Fibroblast of lung (primary cell): ENCODE measurements around the gene FARP1. TPM values are rescaled to one million over a fixed set of nuclear protein-coding genes. Genes with fewer than 3 reads are reported as not detected.

Experiments used
- DNase-seq, 2 donors: peaks; one replicate each; pipeline versions ENCODE4 v3.0.0 to v3.0.0-alpha.2; 2010; ENCODE audit warnings: low read depth in 2 of 2
- H2AFZ ChIP-seq: 2 replicates; pipeline ENCODE4 v1.5.1; 2012; ENCODE audit warnings: low read length, control low read depth, inconsistent platforms
- H3K27ac ChIP-seq: 2 replicates; pipeline ENCODE4 v1.5.1; 2011; ENCODE audit warnings: low read length, control low read depth; ENCODE audit not compliant: insufficient read depth
- H3K27me3 ChIP-seq: 2 replicates; pipeline ENCODE4 v1.5.1; 2011; ENCODE audit warnings: mild to moderate bottlenecking, low read length; ENCODE audit not compliant: control insufficient read depth, insufficient read depth
- H3K36me3 ChIP-seq: 2 replicates; pipeline ENCODE4 v1.5.1; 2011; ENCODE audit warnings: low read length; ENCODE audit not compliant: control insufficient read depth, insufficient read depth
- H3K4me1 ChIP-seq: 2 replicates; pipeline ENCODE4 v1.5.1; 2011; ENCODE audit warnings: low read length; ENCODE audit not compliant: control insufficient read depth, insufficient read depth; ENCODE audit errors: extremely low read depth
- H3K4me2 ChIP-seq: 2 replicates; pipeline ENCODE4 v1.5.1; 2011; ENCODE audit warnings: low read length, control low read depth; ENCODE audit not compliant: insufficient read depth; ENCODE audit errors: extremely low read depth
- H3K4me3 ChIP-seq, 4 experiments: fragments of 200-600 bp in 1 of 4; sonication (generic) in 1 of 4; replicated peaks in 1 of 4; 2 replicates each; pipeline ENCODE4 v1.5.1; 2011 to 2016; ENCODE audit warnings: low read length in 4 of 4, low read depth in 3 of 4, mild to moderate bottlenecking in 3 of 4, control low read depth in 2 of 4, inconsistent platforms in 1 of 4, mixed read lengths in 1 of 4; ENCODE audit not compliant: insufficient read depth in 1 of 4; ENCODE audit errors: control extremely low read depth in 1 of 4
- H3K79me2 ChIP-seq: 2 replicates; pipeline ENCODE4 v1.5.1; 2012; ENCODE audit warnings: mild to moderate bottlenecking, low read length, inconsistent platforms; ENCODE audit not compliant: control insufficient read depth, insufficient read depth
- H3K9ac ChIP-seq: 2 replicates; pipeline ENCODE4 v1.5.1; 2011; ENCODE audit warnings: mild to moderate bottlenecking, low read length, control low read depth; ENCODE audit not compliant: insufficient read depth
- H3K9me3 ChIP-seq: 2 replicates; pipeline ENCODE4 v1.5.1; 2012; ENCODE audit warnings: low read depth, low read length; ENCODE audit not compliant: control insufficient read depth, insufficient read depth
- H4K20me1 ChIP-seq: 2 replicates; pipeline ENCODE4 v1.5.1; 2011; ENCODE audit warnings: low read length; ENCODE audit not compliant: control insufficient read depth, insufficient read depth; ENCODE audit errors: extremely low read depth
- CTCF ChIP-seq, 2 donors: IDR thresholded peaks in 1 of 2; conservative IDR thresholded peaks in 1 of 2; 1 replicate in 1 of 2; 2 replicates in 1 of 2; pipeline ENCODE4 v1.5.1; 2011 to 2012; ENCODE audit warnings: low read length in 2 of 2, control low read depth in 1 of 2, inconsistent platforms in 1 of 2, low read depth in 1 of 2, mild to moderate bottlenecking in 1 of 2
- EZH2 ChIP-seq: IDR thresholded peaks from 2 replicates; pipeline ENCODE4 v1.5.1; 2012; ENCODE audit warnings: low read length, control low read depth, mild to moderate bottlenecking; ENCODE audit errors: missing control alignments
- polyA plus RNA-seq, 2 donors: library from polyadenylated mRNA; depleted of rRNA in 1 of 2; stranded (reverse) in 1 of 2; unstranded in 1 of 2; fragments of >200 nt; gene quantifications; 2 replicates each; pipeline ENCODE4 v1.2.1, GENCODE V29; 2011 to 2012; ENCODE audit warnings: missing spikeins in 1 of 2
- total RNA-seq: library from RNA; depleted of rRNA; stranded (reverse); fragments of >200 nt; gene quantifications from 2 replicates; pipeline ENCODE4 v1.2.1, GENCODE V29; 2014

FARP1 gene
- total and polyA plus RNA-seq, 2 donors (not counting 1 experiment from before 2014, with no cell fraction given), result 50.9 to 199 TPM

- no peak overlapping the region for H3K4me3 ChIP-seq
- TF ChIP-seq CTCF (conservative IDR thresholded peaks at IDR 0.05 in 1 of 2, IDR thresholded peaks at IDR 0.05 in 1 of 2; ENCODE audit: low read depth in 1 of 2, low read length in 2 of 2) (no peak), EZH2 (no peak)
- no peaks in the 10 kb centered on the region for H4K20me1 ChIP-seq
- no peaks in the 10 kb centered on the region for H3K36me3 ChIP-seq
- H3K27ac ChIP-seq, result no peak overlapping the region
- no peaks in the 10 kb centered on the region for H3K79me2 ChIP-seq
- no peaks in the 10 kb centered on the region for H3K4me1 ChIP-seq
- no peak for DNase-seq
- H3K27me3 ChIP-seq, result no peaks in the 10 kb centered on the region
- H3K9ac ChIP-seq, result no peak overlapping the region
- H3K9me3 ChIP-seq, result no peaks in the 10 kb centered on the region
- H2AFZ ChIP-seq, result no peak overlapping the region
- no peak overlapping the region for H3K4me2 ChIP-seq
These were observed 8.9 kb upstream of the FARP1 start for GRCh38 chr13:98133946-98134345.

- Histone ChIP-seq H3K27me3 (no peaks in the 10 kb centered on the region), H3K79me2 (no peaks in the 10 kb centered on the region), H3K27ac (no peak overlapping the region), H3K4me2 (no peak overlapping the region), H2AFZ (no peak overlapping the region), H4K20me1 (no peaks in the 10 kb centered on the region), H3K4me3 (no peak overlapping the region), H3K9me3 (no peaks in the 10 kb centered on the region), H3K36me3 (no peaks in the 10 kb centered on the region), H3K4me1 (no peaks in the 10 kb centered on the region), H3K9ac (no peak overlapping the region)
- TF ChIP-seq CTCF (conservative IDR thresholded peaks at IDR 0.05 in 1 of 2, IDR thresholded peaks at IDR 0.05 in 1 of 2; ENCODE audit: low read depth in 1 of 2, low read length in 2 of 2) (no peak), EZH2 (no peak)
- DNase-seq, result no peak
These were observed 8.0 kb upstream of the FARP1 start for GRCh38 chr13:98134901-98135300.

GRCh38 chr13:98141091-98141490, 1.8 kb upstream of the FARP1 start:
- H3K27me3 ChIP-seq, result no peaks in the 10 kb centered on the region
- peaks cover 23% of the 10 kb centered on the region for H3K79me2 ChIP-seq
- H3K4me3 ChIP-seq, result no peak overlapping the region
- TF ChIP-seq EZH2 (no peak), CTCF (conservative IDR thresholded peaks at IDR 0.05 in 1 of 2, IDR thresholded peaks at IDR 0.05 in 1 of 2; ENCODE audit: low read depth in 1 of 2, low read length in 2 of 2) (no peak)
- no peak overlapping the region for H3K4me2 ChIP-seq
- H4K20me1 ChIP-seq, result no peaks in the 10 kb centered on the region
- no peaks in the 10 kb centered on the region for H3K36me3 ChIP-seq
- no peak for DNase-seq
- H3K27ac ChIP-seq, result no peak overlapping the region
- peaks cover 8% of the 10 kb centered on the region for H3K4me1 ChIP-seq
- H2AFZ ChIP-seq, result no peak overlapping the region
- no peaks in the 10 kb centered on the region for H3K9me3 ChIP-seq
- no peak overlapping the region for H3K9ac ChIP-seq
